LoVo (cell line): ENCODE results near the gene HCN1.

ENCODE experiments used
- DNase-seq: peaks from one replicate; pipeline ENCODE4 v3.0.0-alpha.2; 2016; ENCODE audit warnings: low spot score

HCN1 gene

GRCh38 chr5:45288746-45289145 is 407.4 kb downstream of the HCN1 start:
- DNase-seq = no peak

- no peak for DNase-seq
Measured at GRCh38 chr5:45284436-45284835, 411.7 kb downstream of the HCN1 start.

- no peak for DNase-seq
Measured at GRCh38 chr5:45281081-45281480, 415.1 kb downstream of the HCN1 start.

GRCh38 chr5:45279109-45279508 is 417.1 kb downstream of the HCN1 start:
- DNase-seq = no peak

GRCh38 chr5:45277860-45278259 is 418.3 kb downstream of the HCN1 start:
- DNase-seq = no peak

- DNase-seq = no peak
Measured at GRCh38 chr5:45274241-45274640, 421.9 kb downstream of the HCN1 start.

GRCh38 chr5:45271626-45272025 is 424.6 kb downstream of the HCN1 start:
- DNase-seq = no peak

GRCh38 chr5:45264447-45264846 is 431.7 kb downstream of the HCN1 start:
- DNase-seq = no peak

GRCh38 chr5:45262061-45262590 is 434.1 kb downstream of the HCN1 start:
- DNase-seq = no peak

- no peak for DNase-seq
Measured at GRCh38 chr5:45261125-45261524, 435.1 kb downstream of the HCN1 start.

GRCh38 chr5:45260292-45260691 is 435.9 kb downstream of the HCN1 start:
- no peak for DNase-seq

- DNase-seq = no peak
Measured at GRCh38 chr5:45252978-45253377, 443.2 kb downstream of the HCN1 start.

GRCh38 chr5:45252541-45252940 is 443.6 kb downstream of the HCN1 start:
- no peak for DNase-seq

- no peak for DNase-seq
Measured at GRCh38 chr5:45225571-45226031, 470.6 kb downstream of the HCN1 start.

- no peak for DNase-seq
Measured at GRCh38 chr5:45205403-45205961, 490.7 kb downstream of the HCN1 start.
